Measurements from ENCODE around the gene NUDT22. TPM values are rescaled to one million over a fixed set of nuclear protein-coding genes. Genes with fewer than 3 reads are reported as not detected.
A peak's percentile ranks its signal among the peaks of the same experiment; 100 is the strongest.

NUDT22 gene
- total and polyA plus RNA-seq, 2 of the 8 experiments (the other 6 are each of a cell fraction or from before 2014, with no cell fraction given) = 43.4 to 69.0 TPM

GRCh38 chr11:64250415-64251015 is 24.4 kb downstream of the NUDT22 start:
- Histone ChIP-seq H3K4me1 (replicated peaks in 1 of 4; ENCODE audit: control insufficient read depth in 3 of 4, insufficient read depth in 4 of 4, low read length in 3 of 4) (peaks cover 0 to 41% (median 35%) of the 10 kb centered on the region in 4 experiments; a peak in 6 of 7 replicates), H2BK120ac (replicated peaks; ENCODE audit: low read depth, low read length) (no peak overlapping the region), H3K4ac (replicated peaks; ENCODE audit: insufficient read length, low read depth, low read length) (peak overlapping the region; percentile 87), H3K18ac (ENCODE audit: extremely low read depth, low read length) (peak overlapping the region; percentile 98), H4K5ac (ENCODE audit: insufficient read length, low read depth, low read length) (peak overlapping the region; percentile 75), H3K23me2 (ENCODE audit: low read depth, low read length) (peaks cover 18% of the 10 kb centered on the region), H3K14ac (ENCODE audit: insufficient read length) (no peak overlapping the region), H3K79me1 (ENCODE audit: low read depth, low read length) (peaks cover 7% of the 10 kb centered on the region), H4K8ac (ENCODE audit: extremely low read depth, insufficient read depth, low read length) (peak overlapping the region; percentile 76; the same call in 1 of the 2 replicates), H2AFZ (ENCODE audit: low read length) (no peak overlapping the region), H3K79me2 (ENCODE audit: control insufficient read depth in 1 of 2, insufficient read depth in 2 of 2, low read length in 2 of 2) (peaks cover 6 to 31% of the 10 kb centered on the region in 2 experiments; a peak in 3 of 4 replicates), H3K27ac (ENCODE audit: low read depth, low read length) (peak overlapping the region; percentile 72; the same call in 1 of the 2 replicates), H4K91ac (replicated peaks; ENCODE audit: insufficient read length, low read length) (peak overlapping the region; percentile 98), H3K36me3 (ENCODE audit: control insufficient read depth in 2 of 4, insufficient read depth in 4 of 4, low read length in 3 of 4) (peaks cover 2 to 12% (median 7%) of the 10 kb centered on the region in 4 experiments; a peak in 5 of 8 replicates), H3K9me3 (ENCODE audit: insufficient read depth in 2 of 2, low read depth in 1 of 2, low read length in 1 of 2) (no peaks in the 10 kb centered on the region), H3K9ac (replicated peaks in 1 of 4; ENCODE audit: extremely low read depth in 1 of 4, low read depth in 3 of 4, low read length in 3 of 4) (peak overlapping the region in 2 of 4 experiments; percentile 67 to 76; a peak in 4 of 7 replicates), H3K27me3 (replicated peaks in 1 of 4; ENCODE audit: control insufficient read depth in 3 of 4, extremely low read depth in 1 of 4, insufficient read depth in 3 of 4, low read length in 3 of 4) (no peaks in the 10 kb centered on the region), H2BK5ac (ENCODE audit: low read depth, low read length) (peak overlapping the region; percentile 93; the same call in 1 of the 2 replicates), H3K4me2 (ENCODE audit: insufficient read depth in 1 of 2, low read depth in 2 of 2, low read length in 2 of 2) (peak overlapping the region; percentile 73 to 99), H4K20me1 (replicated peaks in 1 of 2; ENCODE audit: control insufficient read depth in 1 of 2, insufficient read depth in 2 of 2, low read length in 2 of 2) (peaks cover 6 to 15% of the 10 kb centered on the region in 2 experiments), H2BK15ac (ENCODE audit: low read length) (peak overlapping the region; percentile 99; the same call in 1 of the 2 replicates), H2BK12ac (ENCODE audit: low read depth, low read length) (peak overlapping the region; percentile 99; the same call in 1 of the 2 replicates), H2BK20ac (ENCODE audit: low read length) (peak overlapping the region; percentile 53; the same call in 1 of the 2 replicates), H3K4me3 (ENCODE audit: extremely low read depth in 1 of 4, insufficient read depth in 2 of 4, low read depth in 3 of 4, low read length in 4 of 4) (peak overlapping the region; percentile 46 to 73 (median 55)), H3K56ac (replicated peaks; ENCODE audit: insufficient read length, low read depth, low read length) (peak overlapping the region; percentile 78), H2AK5ac (ENCODE audit: low read depth, low read length) (0 out of 2 replicates have a peak overlapping the region, but pooled peaks have one; percentile 92), H3K23ac (ENCODE audit: insufficient read length) (no peak overlapping the region)
- WGBS, 2 experiments (ENCODE audit: extremely low coverage in 1 of 2, insufficient coverage in 1 of 2, insufficient read length in 1 of 2, insufficient replicate concordance in 2 of 2, low coverage in 1 of 2, low lambda C conversion rate in 2 of 2, missing lambda C conversion rate in 1 of 2) = 2% methylated on average over 10 of the region's 13 CpGs; no CpG with 5 or more reads in 1 of the 2 experiments
- FAIRE-seq (no peak), DNase-seq (ENCODE audit: low read depth in 1 of 2, low spot score in 2 of 2) (no peak)
- ChIA-PET POLR2A (ENCODE audit: partially characterized antibody) (interaction anchor here (0.7 to 13.1 kb wide), 21 partner anchors 8 to 272 kb away, joined by 3 to 352 read pairs (median 6); partner anchors contain the start of genes DNAJC4, ESRRA, FKBP2 and KCNK4), CTCF (ENCODE audit: partially characterized antibody) (interaction anchor here (0.6 to 10.0 kb wide), 27 partner anchors 9 to 402 kb away, joined by 3 to 102 read pairs (median 5); partner anchors contain the start of genes CATSPERZ, FERMT3, FKBP2 and NUDT22)
- TF ChIP-seq MAX (IDR thresholded peaks at IDR 0.05) (no peak), KDM4A (IDR thresholded peaks at IDR 0.05; ENCODE audit: low read depth, low read length, severe bottlenecking) (no peak), SUZ12 (IDR thresholded peaks at IDR 0.05; ENCODE audit: low read length) (no peak), CBX8 (IDR thresholded peaks at IDR 0.05; ENCODE audit: borderline replicate concordance, low read depth, low read length) (no peak), GTF2F1 (IDR thresholded peaks at IDR 0.05; ENCODE audit: borderline replicate concordance, low read depth, low read length) (no peak), TEAD4 (IDR thresholded peaks at IDR 0.05; ENCODE audit: low read depth, low read length) (no peak), POLR2AphosphoS5 (IDR thresholded peaks at IDR 0.05; ENCODE audit: low read depth, low read length) (no peak), BACH1 (IDR thresholded peaks at IDR 0.05; ENCODE audit: low read length) (no peak), SRF (IDR thresholded peaks at IDR 0.05; ENCODE audit: low read depth, low read length) (no peak), CHD1 (IDR thresholded peaks at IDR 0.05; ENCODE audit: low read depth, low read length) (no peak), SP4 (IDR thresholded peaks at IDR 0.05; ENCODE audit: low read length) (no peak), TAF7 (optimal IDR thresholded peaks at IDR 0.05; ENCODE audit: borderline replicate concordance, low read depth, low read length) (no peak)

Measured in H1 (cell line).